ENCODE measurements around the gene CACNA1E.

CACNA1E gene

GRCh38 chr1:181768211-181768929 is 285.1 kb downstream of the CACNA1E start:
- DNase-seq (ENCODE audit: low read depth in 2 of 2): no peak

GRCh38 chr1:181768930-181769280 is 285.6 kb downstream of the CACNA1E start:
- no peak for DNase-seq (ENCODE audit: low read depth in 2 of 2)

- no peak for DNase-seq (ENCODE audit: low read depth in 2 of 2)
Measured at GRCh38 chr1:181769846-181770245, 286.5 kb downstream of the CACNA1E start.

GRCh38 chr1:181772714-181773113 is 289.4 kb downstream of the CACNA1E start:
- no peak for DNase-seq (ENCODE audit: low read depth in 2 of 2)

GRCh38 chr1:181776044-181776443 is 292.7 kb downstream of the CACNA1E start:
- DNase-seq (ENCODE audit: low read depth in 2 of 2): no peak

- DNase-seq (ENCODE audit: low read depth in 2 of 2): no peak
Measured at GRCh38 chr1:181777286-181777685, 294.0 kb downstream of the CACNA1E start.

DNA sequence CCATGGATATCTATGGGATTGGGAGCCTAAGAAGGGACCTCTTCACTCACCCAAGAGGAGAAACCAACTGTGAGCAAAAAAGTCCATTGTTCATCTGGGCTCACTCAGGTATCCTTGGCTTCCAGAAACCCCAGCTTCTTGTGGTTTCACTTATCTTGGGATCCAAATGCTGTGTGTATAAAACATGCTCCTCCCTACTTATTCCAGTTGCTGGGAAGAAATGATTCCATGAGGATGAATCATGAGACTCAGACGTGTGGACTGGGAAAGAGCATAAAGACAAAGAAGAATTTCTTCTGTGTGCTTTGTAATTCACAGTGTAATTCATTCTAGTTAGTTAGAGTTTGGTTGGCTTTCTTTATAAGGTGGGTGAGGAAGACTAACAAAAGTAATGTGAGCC is 294.5 kb downstream of the CACNA1E start:
- no peak for DNase-seq (ENCODE audit: low read depth in 2 of 2)

- no peak for DNase-seq (ENCODE audit: low read depth in 2 of 2)
Measured at GRCh38 chr1:181778640-181779260, 295.4 kb downstream of the CACNA1E start.

- no peak for DNase-seq (ENCODE audit: low read depth in 2 of 2)
Measured at GRCh38 chr1:181779343-181779742, 296.0 kb downstream of the CACNA1E start.

GRCh38 chr1:181783208-181783607 is 299.9 kb downstream of the CACNA1E start:
- no peak for DNase-seq (ENCODE audit: low read depth in 2 of 2)

DNA sequence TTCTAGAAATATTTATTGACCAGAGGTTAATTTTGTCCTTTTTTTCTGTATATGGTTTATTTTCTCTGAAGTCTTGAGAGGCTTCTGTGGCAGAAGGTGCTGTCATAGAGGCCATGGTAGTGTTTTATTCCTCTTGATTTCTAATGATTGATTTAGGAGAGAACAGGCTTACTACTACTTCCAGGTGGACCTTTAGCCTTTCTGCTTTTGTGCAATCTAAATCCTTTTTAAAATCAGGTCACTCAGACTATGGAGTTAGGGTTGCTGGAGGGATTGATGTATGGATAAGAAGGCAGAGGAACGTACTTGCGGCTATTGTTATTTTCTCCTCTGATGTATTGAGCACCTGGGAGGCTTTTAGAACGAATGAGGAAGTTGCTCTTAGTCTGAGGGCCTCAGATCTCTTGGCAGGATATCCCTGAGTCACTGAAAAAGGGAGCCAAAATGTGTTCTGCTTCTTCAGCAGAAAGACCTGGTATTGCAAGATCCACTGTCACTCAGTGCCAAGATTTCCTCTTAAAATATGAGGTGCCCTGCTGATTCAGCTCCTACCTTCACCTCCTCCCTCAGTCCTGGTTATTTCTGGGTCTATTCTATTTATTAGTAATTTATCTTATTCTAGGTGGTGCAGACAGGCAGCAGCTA is 300.8 kb downstream of the CACNA1E start:
- no peak for DNase-seq (ENCODE audit: low read depth in 2 of 2)

DNA sequence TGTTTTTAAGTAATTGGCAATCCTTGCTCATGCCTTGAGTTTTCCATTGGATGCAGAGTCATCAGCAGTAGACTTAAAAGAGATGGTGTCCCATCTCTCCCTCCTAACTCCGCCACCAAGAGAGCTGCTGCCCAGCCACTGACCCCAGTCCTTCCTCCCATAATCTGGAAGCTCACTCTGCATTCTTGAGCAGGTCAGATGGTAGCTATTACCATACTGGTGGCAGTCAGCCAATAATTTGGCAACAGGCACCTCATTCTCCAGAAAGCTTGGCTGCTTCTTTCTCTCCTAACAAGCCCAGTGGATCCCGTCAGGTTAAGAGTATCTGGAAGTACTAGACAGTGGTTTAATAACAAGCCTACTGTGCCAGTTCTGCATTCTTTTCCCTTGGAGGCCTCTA is 306.1 kb downstream of the CACNA1E start:
- no peak for DNase-seq (ENCODE audit: low read depth in 2 of 2)

DNA sequence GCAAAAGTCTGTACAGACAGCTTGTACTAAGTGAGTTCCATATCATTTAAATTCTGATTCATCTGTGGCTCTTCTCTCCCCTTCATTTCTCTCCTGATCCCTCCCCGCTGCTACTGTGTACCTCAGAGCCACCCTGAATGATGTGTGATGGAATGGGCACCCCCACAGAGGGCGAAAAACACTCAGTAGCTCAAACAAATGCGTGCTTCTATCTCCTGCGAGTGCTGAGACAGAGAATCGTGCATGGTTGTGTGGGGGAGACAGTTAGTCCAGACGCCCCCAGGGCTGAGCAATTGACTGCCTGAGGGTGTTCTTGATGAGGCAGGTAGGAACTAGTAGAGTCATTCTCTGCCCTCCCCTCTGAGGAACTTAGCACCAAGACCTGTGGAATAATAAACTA is 308.4 kb downstream of the CACNA1E start:
- no peak for DNase-seq (ENCODE audit: low read depth in 2 of 2)

DNA sequence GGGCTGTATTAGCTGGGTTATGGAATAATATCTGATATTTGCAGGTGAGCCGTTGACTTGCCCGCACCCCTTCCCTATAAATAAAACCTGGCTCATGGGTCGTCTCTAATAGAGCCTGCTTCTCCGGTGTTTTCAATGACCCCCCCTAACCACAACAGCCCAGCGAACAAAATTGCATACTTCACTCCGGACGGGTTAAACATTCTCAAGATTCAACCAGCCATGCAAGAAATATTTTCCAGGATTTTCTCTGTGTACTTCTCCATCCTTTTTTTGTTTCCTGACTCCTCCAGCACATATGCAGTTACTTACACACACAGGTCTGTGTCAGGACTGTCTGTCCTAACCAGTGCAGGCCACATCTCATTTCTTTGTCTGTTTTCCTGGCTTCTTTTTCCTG is 310.5 kb downstream of the CACNA1E start:
- DNase-seq (ENCODE audit: low read depth in 2 of 2): no peak

- DNase-seq (ENCODE audit: low read depth in 2 of 2): no peak
Measured at GRCh38 chr1:181794332-181794731, 311.0 kb downstream of the CACNA1E start.

GRCh38 chr1:181798191-181798926 is 315.0 kb downstream of the CACNA1E start:
- DNase-seq (ENCODE audit: low read depth in 2 of 2): no peak

DNA sequence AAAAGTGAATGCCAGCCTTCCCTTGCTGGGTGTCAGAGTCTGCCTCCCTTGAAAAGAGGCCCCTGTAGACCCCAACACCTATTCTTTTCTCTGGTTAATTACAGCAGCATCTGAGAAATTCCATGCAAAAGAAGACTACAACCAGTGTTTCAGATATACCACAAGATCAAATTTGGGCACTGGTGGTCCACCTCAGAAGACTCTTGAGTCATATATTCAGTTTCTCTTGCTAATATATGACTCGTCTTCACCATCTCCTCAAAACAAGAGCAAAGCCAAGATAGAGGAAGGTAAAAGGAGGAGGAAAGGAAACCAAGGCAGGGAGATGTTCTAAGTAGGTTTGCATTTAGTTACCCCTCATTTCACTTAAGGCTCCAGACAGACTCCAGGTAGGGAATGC is 318.3 kb downstream of the CACNA1E start:
- no peak for DNase-seq (ENCODE audit: low read depth in 2 of 2)

- DNase-seq (ENCODE audit: low read depth in 2 of 2): no peak
Measured at GRCh38 chr1:181802466-181802865, 319.1 kb downstream of the CACNA1E start.

- DNase-seq (ENCODE audit: low read depth in 2 of 2): no peak
Measured at GRCh38 chr1:181803421-181803820, 320.1 kb downstream of the CACNA1E start.

DNA sequence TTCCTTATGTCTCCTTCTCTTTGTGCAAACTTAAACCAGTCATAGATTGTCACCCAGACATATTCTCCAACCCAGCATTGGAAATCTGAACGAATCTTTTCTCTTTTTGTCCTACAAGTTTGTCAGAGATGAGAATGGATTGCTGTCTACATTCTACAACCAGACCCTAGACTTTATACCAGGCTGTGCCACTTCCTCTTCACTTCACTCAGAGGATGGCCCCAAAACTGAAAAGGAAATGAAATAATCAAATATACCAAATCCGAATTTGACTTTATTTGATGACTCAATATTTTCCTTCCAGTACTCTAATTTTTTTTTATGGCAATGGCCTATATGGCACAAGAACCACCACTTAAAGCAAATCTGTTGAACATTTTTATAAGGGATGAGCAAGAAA is 321.7 kb downstream of the CACNA1E start:
- DNase-seq (ENCODE audit: low read depth in 2 of 2): no peak

GRCh38 chr1:181806746-181807145 is 323.4 kb downstream of the CACNA1E start:
- no peak for DNase-seq (ENCODE audit: low read depth in 2 of 2)

DNA sequence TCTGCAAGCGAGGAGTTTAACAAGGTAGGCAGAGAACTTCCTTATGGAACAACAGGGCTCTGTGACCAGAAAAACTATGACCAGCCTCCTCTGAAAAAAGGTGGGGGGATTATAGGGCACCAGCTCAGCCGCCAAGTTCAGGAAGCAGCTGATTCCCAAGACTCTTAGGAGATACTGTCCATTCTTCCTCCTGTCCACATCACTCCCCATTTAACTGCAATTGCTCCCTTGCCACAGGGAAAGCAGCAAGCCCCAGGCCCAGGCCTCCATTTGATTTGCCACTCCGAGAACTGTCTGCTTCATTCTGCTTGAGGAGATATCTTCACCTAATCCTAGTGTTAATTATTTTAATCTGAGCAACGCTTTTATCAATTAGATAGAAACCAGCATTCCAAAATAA is 323.9 kb downstream of the CACNA1E start:
- DNase-seq (ENCODE audit: low read depth in 2 of 2): no peak

Data from fibroblast of skin of left biceps (primary cell).